NCI-H1417 (cell line): ENCODE measurements around the gene DCAF7.

Experiments used
- DNase-seq, 3 experiments: peaks; one replicate each; lab custom pipeline; 2025; lab: John Stamatoyannopoulos, UW

DCAF7 gene

GRCh38 chr17:63544467-63545301 lies 5.6 kb upstream of the DCAF7 start:
- DNase-seq = no peak

GRCh38 chr17:63546308-63547082 lies 3.8 kb upstream of the DCAF7 start:
- DNase-seq = no peak

DNA sequence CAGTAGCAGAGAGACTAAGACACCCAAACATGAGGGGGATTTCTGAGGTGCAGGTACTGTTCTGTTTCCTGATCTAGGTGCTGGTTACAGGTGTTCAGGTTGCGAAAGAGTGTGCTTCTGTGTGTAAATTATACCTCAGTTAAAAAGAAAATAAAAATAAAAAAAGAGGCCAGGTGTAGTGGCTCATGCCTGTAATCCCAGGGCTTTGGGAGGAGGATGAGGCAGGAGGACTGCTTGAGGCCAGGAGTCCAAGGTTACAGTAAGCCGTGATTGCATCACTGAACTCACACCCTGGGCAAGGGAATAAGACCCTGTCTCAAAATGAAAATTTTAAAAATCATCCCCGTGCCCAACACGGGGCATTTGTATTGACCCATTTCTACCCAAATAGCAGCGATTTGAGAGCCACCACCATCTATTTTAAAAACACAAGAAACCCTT lies 3.2 kb upstream of the DCAF7 start:
- no peak for DNase-seq

GRCh38 chr17:63549289-63549945 lies 860 bp upstream of the DCAF7 start:
- DNase-seq = no peak

- DNase-seq = peak; percentile 31 to 68 (median 66)
Measured at GRCh38 chr17:63550817-63551639, 751 bp downstream of the DCAF7 start.

DNA sequence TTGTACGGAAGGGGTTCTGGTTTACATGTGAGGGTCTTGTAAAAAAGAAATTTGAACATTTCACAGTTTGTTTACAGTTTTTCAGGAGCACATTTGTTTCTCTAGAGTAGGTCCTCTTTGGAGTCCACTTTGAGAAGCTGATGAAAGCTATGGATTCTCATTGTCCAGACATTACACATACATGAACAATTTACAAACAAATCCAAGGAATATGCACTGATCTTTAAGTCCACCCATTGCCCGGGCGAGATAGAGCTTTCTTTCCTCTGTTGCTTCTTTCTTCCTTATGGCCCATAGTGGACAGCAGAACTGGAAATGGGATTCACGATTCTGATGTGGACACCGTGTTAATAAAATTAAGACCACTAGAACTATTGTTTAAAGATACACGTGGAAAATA lies 1.9 kb downstream of the DCAF7 start:
- no peak for DNase-seq

- no peak for DNase-seq
Measured at GRCh38 chr17:63555500-63556156, 5.4 kb downstream of the DCAF7 start.

DNA sequence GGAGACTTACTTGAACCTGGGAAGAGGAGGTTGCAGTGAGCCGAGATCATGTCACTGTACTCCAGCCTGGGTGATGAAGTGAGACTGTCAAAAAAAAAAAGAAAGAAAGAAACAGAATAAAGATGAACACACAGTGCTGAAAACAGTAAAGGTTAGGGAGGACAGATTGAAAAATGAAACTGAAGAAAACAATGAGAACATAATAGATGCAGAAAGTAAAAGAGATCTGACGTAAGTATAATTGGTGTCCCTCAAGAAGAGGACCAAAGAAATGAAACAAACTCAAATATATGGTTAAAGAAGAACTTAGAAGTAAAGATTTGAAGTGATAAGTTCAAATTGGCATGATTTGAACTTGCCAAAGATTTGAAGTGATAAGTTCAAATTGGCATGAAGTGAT lies 7.1 kb downstream of the DCAF7 start:
- DNase-seq = no peak

GRCh38 chr17:63558441-63558840 lies 8.2 kb downstream of the DCAF7 start:
- DNase-seq = no peak

DNA sequence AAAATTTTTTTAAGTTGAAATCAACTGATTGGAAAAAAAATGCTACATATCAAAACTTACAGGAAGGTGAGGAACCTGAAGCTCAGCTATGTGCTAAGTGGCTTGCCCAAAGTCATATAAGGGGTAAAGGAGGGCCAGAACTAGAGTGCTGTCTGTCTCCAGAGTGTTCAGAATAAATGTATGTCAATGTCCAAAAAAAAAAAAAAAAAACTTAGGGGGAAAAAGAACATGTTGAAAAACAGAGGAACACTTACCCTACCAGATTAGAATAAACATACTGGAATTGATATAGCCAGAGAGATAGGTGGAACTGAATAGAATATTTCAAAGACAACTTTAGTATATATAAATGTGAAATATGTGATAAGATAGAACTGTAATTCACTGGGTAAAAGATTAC lies 11.5 kb downstream of the DCAF7 start:
- no peak for DNase-seq

DNA sequence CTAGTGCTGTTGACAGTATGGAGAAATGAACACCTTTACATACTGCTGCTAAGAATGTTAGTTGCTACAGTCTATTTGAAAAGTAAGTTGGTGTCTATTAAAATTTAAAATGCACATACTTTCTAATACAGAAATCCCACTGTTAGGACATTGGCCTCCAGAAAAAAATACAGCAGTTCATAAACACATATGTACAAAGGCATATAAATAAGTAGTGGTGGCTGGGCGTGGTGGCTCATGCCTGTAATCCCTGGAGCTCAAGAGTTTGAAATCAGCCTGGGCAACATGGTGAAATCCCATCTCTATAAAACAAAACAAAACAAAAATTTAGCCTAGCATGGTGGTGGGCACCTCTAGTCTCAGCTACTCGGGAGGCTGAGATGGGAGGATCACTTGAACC lies 13.1 kb downstream of the DCAF7 start:
- no peak for DNase-seq

GRCh38 chr17:63564562-63564961 lies 14.3 kb downstream of the DCAF7 start:
- DNase-seq = no peak

GRCh38 chr17:63567229-63567628 lies 17.0 kb downstream of the DCAF7 start:
- DNase-seq = no peak

GRCh38 chr17:63568563-63568962 lies 18.3 kb downstream of the DCAF7 start:
- no peak for DNase-seq

DNA sequence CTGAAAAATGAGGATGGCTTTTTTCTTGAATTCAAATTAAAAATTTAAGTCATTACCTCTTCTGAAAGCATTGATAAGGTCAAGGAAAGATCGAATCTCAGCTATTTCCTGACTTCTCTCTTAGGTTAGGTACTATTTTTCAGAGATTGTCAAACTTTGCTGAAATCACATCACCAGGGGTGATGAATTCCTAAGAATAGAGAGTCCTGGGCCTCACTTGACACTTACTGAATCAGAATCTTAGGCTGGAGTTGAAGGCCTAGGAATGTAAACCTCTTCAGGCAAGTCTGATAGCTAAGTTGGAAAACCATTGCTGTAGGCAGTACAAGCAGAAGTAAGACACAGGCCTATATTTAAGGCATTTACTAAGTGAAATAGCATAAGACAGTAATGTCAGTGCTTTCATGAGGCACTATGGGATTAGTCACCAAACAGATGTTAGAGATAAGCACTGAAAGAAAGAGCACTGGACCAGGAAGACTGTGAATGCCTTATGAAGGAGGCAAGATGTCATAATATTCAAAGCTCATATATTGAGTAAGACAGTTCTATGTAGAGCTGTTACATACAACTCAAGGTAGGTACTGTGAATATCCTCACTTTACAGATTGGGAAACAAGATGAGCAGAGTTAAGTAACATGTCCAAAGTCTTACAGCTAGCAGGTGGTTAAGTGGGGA lies 21.5 kb downstream of the DCAF7 start:
- DNase-seq = no peak

DNA sequence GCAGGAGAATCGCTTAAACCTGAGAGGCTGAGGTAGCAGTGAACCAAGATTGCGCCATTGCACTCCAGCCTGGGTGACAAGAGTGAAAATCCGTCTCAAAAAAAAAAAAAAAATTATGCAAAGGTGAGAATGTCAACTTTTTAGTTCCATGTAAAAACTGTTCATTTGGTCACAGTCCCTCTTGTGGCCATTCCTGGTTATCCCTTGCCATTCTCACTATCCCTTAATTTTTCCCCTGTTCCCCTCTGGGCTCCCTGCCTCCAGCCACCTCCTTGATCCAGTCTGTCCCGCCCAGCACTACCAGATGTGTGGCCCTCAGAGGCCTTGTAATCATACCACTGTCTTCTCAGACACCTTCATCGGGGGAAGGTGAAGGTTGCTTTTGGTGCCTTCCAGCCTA lies 23.4 kb downstream of the DCAF7 start:
- peak in 1 of 3 experiments; percentile 14 for DNase-seq

DNA sequence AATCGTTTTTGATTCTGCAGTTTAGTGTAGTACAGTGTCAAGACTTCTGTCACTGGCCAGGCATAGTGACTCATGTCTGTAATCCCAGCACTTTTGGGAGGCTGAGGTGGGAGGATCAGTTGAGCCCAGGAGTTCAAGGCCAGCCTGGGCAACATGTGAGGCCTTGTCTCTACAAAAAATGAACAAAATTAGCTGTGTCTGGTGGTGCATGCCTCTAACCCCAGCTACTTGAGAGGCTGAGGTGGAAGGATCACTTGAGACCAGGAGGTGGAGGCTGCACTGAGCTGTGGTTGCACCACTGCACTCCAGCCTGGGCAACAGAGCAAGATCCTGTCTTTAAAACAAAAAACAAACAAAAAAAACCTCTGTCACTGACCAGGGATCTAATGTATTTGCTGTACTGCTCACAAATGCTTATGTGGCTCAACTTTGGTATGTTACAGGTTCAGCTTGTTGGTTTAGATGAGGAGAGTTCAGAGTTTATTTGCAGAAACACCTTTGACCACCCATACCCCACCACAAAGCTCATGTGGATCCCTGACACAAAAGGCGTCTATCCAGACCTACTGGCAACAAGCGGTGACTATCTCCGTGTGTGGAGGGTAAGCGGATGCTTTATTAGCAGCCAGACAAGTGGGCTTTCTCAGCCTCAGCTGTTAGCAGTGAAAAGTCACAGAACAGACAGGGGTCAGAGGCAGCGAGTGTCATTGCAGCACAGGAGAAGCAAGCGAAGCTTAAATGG lies 27.9 kb downstream of the DCAF7 start:
- no peak for DNase-seq

DNA sequence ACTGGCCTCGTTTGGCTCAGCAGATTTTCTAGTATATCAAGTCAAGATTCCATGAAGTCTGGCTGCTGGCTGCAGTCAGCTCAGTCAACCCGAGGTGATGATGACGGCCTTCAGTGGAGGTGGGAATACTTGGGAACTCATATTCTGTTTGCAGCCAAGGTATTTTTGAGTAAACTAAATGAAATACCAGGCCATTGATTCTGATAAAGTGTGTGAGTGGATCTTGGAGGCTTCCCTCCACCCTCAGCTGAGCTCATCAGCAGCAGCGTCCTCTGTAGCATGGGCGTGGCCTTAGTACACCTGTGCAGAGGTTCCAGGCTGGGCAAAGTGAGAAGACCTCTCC lies 28.5 kb downstream of the DCAF7 start:
- peak in 1 of 3 experiments; percentile 18 for DNase-seq

- DNase-seq = peak in 1 of 3 experiments; percentile 71
Measured at GRCh38 chr17:63579633-63580032, 29.4 kb downstream of the DCAF7 start.

GRCh38 chr17:63587770-63588169 lies 37.5 kb downstream of the DCAF7 start:
- DNase-seq = no peak
